ENCODE data around the gene ZBTB38.

DNA sequence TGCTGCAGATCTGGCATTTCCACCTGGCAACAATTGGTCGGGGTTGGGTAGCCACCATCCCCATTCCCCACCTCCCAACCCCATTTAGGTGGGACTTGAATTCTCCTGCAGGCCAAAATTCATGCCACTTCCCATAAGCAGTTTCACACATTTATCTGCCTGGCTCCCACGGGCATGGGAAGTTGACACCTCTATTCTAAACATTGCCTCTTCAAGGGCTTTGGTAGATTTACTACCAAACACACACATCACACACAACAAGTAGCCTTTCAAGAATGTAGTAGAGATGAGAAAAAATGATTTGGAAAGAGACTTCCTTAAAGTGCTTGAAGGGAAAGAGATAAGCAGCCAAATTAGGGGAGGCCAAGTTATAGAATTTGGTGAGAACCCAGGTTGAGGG is 30.9 kb downstream of the ZBTB38 start:
- TF ChIP-seq, protein P1, sequence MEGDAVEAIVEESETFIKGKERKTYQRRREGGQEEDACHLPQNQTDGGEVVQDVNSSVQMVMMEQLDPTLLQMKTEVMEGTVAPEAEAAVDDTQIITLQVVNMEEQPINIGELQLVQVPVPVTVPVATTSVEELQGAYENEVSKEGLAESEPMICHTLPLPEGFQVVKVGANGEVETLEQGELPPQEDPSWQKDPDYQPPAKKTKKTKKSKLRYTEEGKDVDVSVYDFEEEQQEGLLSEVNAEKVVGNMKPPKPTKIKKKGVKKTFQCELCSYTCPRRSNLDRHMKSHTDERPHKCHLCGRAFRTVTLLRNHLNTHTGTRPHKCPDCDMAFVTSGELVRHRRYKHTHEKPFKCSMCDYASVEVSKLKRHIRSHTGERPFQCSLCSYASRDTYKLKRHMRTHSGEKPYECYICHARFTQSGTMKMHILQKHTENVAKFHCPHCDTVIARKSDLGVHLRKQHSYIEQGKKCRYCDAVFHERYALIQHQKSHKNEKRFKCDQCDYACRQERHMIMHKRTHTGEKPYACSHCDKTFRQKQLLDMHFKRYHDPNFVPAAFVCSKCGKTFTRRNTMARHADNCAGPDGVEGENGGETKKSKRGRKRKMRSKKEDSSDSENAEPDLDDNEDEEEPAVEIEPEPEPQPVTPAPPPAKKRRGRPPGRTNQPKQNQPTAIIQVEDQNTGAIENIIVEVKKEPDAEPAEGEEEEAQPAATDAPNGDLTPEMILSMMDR (IDR thresholded peaks at IDR 0.05), result no peak
- TF ChIP-seq EP300 (IDR thresholded peaks at IDR 0.05), result no peak
